Activated CD4-positive, alpha-beta T cell treated with anti-CD3 and anti-CD28 coated beads, Interleukin-2, amount 50 U/mL, for 24 hours (primary cell): Measurements from ENCODE around the gene MFGE8.

ENCODE experiments used
- DNase-seq, 2 donors: peaks; one replicate each; pipeline ENCODE4 v3.0.0-alpha.2; 2020; ENCODE audit warnings: low read depth in 1 of 2, low spot score in 1 of 2

The MFGE8 gene

DNA sequence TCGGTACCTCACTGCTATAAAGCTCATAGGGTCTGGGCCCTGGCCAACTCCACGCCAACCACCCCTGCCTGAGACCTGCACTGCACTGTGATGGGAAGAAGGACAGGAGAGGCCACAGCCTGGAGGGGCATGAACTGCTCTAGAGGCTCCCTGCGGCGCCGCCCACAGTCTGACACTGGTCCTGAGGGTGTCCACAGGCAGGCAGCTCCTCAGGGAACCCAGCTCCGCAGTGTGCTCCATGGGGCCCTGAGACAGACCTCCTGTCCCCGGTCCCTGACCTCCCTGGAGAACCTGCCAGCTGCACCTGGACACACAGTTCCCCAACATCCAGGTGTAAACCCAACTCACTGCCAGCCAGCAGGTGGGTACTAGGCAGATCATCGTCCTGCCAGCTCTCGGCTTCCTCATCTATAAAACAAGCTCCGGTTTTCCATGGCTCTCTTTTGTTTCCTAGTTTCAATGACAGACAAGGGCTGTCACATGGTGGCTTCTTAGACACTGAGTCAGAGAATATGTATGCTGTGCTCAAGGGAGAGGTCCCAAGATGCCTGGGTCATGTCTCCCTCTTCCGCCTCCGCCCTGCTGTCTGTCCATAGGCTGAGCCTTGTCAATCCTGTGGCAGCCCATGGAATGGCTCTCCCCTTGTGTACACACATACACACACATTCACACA is 12.7 kb downstream of the MFGE8 start:
- DNase-seq: no peak

DNA sequence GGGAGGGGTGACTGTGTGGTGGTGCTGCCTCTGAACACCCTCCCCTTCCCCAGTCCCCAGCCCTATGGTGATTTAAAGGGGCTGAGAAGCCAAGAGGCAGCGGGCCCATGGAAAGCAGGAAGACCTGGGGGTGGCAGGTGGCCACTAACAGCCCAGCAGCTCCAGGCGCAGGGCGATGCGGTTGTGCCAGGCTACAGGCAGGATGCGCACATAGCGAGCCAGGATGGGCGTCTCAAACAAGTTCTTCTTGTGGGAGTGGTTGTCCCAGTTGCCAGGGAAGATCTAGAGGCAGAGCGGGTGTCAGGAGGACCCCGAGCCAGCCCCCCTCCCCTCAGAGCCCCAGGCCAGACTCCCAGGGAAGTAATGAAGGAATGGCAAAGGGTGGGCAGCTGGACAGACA is 13.9 kb downstream of the MFGE8 start:
- no peak for DNase-seq

DNA sequence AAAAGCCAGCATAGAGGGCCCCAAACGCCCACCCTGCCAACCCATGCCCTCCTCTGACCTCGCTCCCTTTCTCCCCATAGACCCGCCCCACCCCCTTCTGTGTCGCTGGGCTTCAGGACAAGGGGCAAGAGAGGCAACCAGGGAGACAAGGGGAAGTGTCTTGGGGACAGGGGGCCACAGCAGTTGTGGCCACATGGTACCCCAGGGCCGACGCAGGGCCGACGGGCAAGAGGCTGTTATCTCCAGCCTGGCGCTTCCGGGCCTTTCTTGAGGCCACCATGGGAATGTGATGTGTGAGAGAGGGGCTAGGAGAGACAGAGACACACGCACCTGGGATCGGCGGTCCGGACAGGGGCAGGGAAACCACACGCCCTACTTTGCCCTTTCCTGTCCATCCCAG is 14.4 kb downstream of the MFGE8 start:
- DNase-seq: no peak

DNA sequence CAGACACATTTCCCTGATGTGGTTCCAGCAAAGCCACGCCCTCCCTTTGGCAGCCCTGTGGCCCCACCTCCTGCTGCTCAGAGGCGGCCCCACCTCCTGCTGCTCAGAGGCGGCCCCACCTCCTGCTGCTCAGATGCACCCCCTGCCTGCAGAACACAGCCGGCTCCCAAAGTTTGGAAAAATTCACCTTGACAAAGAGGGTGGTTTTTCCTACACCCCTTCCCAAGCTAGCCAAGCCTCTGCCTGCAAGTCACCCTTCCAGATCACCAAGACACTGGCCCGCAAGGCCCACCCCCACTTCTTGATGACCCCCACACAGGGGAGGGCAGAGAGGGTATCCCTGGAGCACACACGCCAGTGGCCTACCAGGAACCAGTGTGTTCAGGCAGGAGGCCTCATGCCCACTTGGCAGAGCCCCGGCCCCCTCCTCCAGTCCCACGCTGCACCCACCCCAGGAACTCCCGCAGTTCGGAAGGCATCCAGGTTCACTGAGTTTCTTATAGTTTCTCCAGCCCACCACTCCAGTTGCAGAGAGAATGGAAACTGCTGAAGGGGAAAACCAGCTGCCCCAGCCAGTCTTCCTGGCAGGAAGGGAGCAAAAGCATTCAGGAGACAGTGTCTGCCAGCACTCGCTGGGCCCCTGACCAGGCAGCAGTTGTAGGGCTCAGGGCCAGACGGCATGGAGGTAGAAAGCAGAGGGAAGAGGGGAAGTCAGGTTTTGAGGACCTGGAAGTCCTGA is 15.6 kb downstream of the MFGE8 start:
- DNase-seq: peak; percentile 49 to 80

DNA sequence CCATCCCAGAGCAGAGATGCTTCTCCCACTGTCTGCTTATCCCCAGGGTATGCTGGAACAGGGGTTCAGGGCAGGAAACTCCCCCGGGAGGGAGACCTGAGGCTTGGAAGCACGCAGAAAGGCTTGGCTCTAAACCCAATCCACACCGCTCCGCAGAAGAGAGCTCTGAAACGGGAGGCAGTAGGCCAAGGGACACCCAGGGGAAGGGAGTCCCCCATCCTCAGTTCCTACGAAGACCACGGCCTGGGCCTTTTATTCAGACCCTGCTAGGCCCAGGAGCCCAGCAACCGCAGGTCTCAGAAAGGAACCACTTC is 16.1 kb downstream of the MFGE8 start:
- no peak for DNase-seq

DNA sequence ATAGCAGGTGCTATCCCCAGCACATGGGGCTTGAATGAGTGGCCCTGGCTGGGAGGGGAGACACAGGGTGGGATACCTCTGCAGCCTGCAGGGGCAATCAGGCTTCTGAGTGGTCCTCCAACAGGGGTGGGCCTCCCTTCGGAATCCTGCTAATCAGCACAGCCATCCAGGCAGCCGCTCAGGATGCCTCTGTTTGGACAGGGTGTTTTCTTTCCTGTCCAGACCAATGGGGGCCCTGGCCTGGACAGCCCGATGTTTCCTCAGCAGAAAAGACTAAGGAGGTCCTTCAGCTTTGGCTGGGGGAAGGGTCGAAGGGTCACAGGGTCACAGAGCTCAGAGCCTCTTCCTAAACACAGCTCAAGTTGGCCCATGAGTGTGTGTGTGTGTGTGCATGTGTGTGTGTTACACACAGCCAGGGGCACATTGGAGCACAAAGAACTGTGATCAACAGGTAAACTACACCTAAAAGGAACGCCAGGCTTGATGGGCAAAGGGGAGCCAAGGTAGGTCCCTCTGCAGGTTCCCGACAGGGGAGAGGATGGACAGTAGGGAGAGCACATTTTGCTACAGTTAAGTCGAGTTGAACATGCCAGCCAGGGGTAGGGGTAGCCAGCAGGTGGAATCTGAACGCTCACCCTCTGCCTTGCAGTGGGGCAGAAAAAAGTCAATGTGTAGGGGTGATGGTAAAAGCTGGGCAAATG is 16.7 kb downstream of the MFGE8 start:
- DNase-seq: no peak

DNA sequence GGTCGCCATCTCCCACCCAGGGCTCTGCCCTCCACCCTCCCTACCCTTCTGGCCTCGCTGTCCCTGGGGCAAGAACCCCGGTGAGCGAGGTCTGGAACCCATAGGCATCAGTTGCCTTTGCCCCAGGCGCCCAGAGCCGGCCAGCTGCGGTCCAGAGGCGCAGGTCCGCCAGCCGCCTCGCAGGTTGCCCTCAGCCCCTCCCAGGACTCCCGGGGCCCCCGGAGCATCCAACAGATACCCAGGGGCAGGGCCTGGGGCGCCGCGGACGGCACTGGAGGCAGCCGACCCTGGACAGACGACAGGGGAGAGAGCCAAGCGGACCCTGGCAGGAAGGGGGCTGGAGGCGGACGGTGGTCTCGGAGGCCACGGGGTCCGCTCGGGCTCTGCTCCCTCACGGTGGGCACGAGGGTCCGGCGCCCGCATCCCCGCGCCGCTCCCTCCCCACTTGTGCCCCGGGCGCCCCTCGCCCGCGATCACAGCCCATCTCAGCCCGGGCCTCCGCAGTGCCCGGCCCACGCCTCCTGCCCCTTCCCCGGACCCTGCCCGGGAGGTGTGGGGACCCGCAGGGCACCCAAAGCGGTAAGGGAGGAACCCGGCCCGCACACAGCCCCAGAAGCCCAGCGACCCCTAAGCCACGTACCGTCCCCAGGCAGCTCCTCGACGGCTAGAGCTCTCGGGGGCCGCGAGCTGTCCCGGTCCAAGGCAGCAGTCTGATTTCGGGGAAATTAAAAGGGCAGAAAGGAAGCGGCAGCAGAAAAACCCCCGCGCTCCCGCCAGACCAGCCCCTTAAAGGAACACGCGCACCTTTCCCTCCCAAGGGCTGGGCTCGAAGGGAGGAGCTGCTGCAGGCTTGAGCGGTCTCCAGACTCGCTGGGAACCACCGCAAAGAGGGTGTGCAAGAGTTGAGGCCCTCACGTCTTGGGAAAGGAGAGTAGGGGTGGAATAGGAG is 18.1 kb downstream of the MFGE8 start, which contains the start of gene HAPLN3:
TSS of gene HAPLN3 (minus strand) at position 726 of the 949 bp plus-strand sequence. CDS start 8,246 bp downstream, outside the sequence.
- DNase-seq: peak; percentile 44 to 62

DNA sequence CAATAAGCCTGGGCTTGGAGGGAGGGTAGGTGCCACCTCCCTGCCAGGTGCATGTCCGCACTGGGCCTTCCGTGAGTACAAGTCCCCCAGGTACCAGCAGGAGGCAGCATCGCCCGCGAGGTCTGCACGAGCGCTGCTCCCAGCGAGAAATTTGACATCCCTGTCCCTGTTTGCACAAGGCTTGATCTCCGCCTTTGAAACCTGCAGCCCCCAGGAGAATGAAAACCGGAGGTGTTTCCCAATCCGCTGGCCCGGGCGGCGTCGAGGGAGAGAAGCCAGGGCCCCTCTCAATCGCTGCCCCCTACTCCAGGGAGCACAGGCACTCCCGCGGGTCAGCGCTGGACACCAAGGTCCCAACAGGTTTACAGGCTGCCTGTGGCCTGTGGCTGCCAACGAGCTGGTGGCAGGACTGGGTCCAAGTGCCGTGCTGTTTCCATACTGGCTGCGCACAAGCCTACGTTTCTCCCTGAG is 18.8 kb downstream of the MFGE8 start:
- peak; percentile 73 to 78 for DNase-seq

DNA sequence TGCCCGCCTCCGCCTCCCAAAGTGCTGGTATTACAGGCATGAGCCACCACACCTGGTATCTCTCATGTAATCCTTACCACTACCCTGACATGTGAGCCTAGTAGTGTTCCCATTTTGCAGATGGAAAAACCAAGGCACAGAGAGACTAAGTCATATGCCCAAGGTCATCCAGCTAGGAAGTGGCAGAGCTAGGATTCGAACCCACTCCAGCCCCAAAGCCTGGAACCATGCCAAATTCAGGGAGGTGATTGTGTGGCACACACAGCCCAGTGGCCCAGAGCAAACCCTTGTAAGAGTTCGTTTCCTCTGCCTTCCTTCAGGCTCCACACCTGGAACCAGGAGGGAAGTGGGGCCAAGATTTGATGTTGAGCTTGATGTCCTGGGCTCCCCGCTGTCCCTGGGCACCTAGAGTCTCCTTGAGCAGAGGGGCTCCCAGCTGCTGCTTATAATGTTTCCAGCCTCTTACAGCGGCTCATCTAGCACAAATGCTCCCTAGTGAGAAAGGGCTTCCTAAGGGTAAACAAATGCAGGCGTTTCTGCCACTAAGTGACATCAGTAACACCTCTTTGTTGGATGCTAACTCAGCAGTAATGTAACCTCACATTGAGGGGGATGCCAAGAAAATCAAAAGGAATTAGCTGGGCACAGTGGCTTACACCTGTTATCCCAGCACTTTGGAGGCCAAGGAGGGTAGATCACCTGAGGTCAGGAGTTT is 21.5 kb downstream of the MFGE8 start:
- no peak for DNase-seq

DNA sequence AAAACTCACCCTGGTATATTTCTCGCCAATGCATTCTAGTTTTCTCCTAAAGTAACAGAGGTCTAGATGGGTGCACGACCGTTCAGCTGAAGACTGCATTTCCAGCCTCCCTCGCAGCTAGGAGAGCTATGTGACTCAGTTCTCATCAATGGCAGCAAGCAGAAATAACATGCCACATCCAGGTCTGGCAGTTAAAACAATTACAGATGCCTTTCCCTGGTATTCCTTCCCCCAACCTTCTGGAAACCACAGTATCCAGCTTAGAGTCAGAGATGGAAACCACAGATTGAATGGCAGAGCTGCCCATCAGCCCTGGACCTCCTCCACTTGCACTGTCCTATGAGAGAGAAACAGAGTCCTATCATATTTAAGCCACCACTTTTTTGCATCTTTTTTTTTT is 22.7 kb downstream of the MFGE8 start:
- DNase-seq: no peak

DNA sequence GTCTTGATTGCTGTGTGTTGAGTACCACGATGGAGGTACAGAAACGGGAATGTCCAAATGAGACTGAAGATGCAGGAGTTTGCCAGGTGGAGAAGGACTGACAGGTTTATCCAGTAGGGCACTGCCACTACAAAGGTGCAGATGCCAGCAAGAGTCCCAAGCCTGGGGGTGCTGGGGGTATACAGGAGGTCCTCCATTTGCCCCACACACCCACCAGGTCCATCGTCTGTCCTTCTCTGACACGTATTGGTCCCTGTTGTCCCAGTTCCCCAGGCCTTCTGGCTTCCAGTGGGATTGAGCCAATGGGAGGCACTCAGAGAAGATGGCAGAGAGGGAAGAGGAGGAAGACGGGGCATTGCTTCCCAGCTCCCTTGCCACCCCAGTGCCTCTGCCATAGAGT is 24.5 kb downstream of the MFGE8 start:
- no peak for DNase-seq

DNA sequence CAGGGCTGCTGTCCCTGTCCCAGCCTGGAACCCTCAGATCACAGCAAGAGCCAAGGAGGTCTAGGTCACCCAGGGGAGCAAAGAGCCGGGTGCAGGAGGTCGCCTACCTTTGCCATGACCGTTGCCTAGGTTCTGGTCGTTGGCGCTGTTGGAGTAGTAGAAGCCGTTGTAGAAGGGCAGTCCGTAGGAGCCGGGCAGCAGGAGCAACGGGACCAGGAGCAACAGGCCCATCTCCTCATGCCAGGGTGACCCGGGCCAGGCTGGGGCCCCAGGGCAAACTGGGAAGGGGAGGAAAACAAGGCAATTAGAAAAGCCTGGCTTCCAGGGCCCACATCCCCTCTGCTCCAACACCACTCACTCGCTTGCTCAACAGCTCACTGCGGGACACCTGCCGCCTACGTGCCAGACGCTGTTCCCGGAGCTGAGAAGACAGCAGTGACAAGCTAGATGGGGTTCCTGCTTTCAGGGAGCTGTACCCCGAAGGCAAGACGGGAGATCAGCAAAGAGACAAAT is 26.1 kb downstream of the MFGE8 start:
- no peak for DNase-seq

DNA sequence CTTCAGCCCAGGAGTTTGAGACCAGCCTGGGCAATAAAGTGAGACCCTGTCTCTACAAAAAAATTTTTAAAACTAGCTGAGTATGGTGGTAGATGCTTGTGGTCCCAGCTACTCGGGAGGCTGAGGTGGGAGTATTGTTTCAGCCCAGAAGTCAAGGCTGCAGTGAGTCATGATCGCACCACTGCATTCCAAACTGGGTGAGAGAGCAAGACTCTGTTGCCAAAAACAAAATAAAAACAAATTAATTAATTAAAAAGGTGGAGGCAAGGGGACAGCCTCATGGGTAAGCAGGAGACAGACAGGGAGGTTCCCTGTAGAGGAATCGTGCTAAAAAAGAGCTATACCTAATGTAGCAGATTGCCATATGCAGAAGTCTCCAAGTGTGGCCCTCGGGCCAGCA is 30.4 kb downstream of the MFGE8 start:
- no peak for DNase-seq

DNA sequence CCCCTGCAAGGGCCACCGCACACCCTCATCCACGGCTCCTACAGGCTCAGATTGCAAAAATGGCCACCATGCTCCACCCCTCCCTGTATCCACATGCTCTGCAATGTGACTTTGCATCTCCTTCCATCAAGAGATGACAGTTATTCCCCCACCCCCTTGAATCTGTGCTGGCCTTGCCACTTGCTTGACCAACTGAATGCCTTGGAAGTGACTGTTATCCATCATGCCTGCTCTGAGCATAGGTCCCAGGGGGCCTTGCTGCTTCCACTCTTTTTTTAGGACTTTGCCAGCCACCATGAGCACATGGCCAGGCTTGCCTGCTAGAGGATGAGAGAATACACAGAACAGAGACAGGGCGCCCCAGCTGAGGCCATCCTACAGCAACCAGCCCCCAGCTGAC is 31.4 kb downstream of the MFGE8 start:
- no peak for DNase-seq

DNA sequence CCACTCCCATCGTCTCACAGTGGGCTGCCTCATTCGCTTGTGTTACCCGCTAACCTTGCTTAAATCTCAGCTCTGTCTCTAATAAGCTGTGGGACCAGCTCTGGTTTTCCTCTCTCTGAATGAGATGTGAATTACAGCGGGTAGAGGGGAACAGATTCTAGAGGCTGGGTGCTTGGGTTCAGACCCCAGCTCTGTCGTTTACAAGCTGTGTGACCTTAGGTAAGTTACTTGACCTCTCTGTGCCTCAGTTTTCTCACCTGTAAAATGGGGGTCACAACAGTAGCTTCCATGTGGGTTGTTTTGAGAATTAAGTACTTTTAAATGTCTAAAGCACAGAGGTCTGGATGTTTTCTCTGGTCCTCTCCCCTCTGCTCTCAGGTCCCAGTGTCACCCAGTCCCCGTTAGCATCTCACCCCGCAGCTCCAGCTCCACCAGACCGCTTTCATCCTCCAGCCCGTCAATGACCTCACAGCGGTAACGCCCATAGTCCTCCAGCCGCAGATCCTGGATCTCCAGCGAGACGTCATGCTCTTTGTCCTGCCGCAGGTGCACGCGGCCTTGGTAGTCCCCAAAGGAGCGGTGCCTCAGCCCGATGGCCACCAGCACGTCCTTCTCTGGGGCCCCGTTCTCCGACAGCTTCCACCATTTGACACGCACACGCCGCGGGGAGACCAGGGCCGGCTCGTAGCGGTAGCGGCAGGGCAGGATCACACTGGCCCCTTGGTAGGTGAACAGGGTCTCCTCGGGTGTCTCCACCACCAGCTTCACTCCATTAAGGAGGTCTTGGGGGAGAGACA is 32.0 kb downstream of the MFGE8 start:
- DNase-seq: no peak

DNA sequence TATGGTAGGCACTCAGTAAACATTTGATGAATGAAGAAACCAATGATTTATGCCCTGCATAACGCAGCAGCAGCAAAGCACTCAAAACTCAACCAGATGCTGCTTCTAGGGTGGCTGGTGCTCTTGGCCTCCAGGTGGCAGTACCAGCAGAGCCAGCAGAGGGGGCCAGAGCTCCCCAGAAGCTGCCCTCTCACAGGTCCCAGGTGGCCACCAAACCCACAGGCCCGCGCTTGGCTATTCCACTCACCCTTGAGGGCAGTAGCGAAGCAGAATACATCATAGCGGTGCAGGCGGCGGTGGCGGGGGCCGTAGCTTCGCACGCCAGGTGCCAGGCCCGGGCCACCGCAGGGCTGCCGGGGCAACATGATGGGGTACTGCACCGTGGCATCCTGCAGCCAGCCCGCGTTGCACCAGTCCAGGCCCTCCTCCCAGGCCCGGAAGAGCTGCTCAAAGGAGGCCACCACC is 34.4 kb downstream of the MFGE8 start:
- DNase-seq: no peak

DNA sequence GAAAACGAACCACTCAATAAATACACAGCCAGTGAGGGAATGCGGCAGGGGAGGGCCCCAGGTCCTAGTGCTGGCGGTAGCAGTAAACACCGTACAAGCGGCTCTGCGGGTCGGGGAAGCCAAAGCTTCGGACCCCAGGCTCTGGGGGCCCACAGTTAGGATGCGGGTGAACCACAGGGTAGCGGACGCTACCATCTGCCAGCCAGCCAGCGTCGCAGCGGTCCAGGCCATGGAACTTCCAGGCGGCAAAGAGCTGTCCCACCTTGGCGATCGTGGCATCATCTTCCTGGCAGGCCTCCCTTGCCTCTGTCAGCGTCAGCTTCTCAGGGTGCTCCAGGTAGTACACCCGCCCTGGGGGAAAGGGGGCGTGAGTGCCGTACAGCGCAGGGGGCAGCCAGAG is 35.3 kb downstream of the MFGE8 start:
- no peak for DNase-seq

DNA sequence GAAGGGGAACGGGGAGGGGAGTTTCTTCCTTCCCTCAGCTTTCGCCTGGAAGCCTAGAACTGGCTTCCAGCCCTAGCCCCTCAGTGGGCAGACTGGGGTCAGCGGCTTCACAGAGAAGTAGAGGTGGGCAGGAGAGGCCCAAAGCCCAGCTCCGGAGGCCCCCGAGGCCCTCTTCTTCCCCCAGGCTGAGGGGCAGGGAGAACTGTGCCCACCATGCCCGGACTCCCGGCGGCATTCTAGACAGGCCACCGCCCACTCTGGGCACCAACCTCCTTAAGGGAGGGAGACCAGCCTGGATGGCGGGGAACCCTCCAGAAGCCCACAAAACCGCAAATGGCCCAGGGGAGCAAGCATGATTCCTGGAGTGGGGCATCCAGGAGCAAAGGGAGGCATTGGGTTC is 35.8 kb downstream of the MFGE8 start:
- DNase-seq: no peak

DNA sequence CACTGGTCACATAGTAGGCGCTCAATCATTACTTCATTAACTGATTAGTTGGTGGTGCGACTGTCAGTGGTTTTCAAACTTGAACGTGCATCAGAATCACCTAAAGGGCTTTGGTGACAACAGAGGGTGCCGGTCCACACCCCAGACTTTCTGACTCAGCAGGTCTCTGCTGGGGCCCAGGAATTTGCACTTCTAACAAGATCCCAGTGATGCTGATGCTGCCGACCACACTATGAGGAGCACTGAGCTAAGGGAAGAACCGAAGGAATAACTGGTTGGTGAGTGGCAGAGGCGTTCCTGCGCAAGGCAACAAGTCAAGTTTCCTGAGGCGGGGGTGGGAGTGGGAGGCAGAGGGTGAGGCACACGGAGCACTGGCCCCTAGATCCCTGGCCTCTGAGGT is 36.6 kb downstream of the MFGE8 start:
- DNase-seq: no peak
